GM23338 (cell line): Measurements from ENCODE around the gene CPNE8. TPM values are rescaled to one million over a fixed set of nuclear protein-coding genes. Genes with fewer than 3 reads are reported as not detected.

Source experiments
- ATAC-seq: fragments of 200-7000 bp; cut with Tn5 transposase; 3 replicates; pipeline ENCODE4 v1.9.1; 2020
- DNase-seq: peaks from one replicate; pipeline ENCODE4 v3.0.0-alpha.2; 2015; ENCODE audit warnings: low spot score
- H2AFZ ChIP-seq: fragments of 200-600 bp; sonication (generic); 2 replicates; pipeline ENCODE4 v1.8.0; 2016; ENCODE audit warnings: antibody characterized with exemption, mild to moderate bottlenecking, moderate library complexity
- H3F3A ChIP-seq: fragments of 200-600 bp; sonication (generic); replicated peaks from 2 replicates; pipeline ENCODE4 v1.8.0; 2017; ENCODE audit warnings: antibody characterized with exemption, mixed run types, low read depth
- H3K27ac ChIP-seq: fragments of 200-600 bp; sonication (generic); 2 replicates; pipeline ENCODE4 v1.6.1; 2016; ENCODE audit warnings: low read depth
- H3K27me3 ChIP-seq: fragments of 200-600 bp; sonication (generic); 2 replicates; pipeline ENCODE4 v1.8.0; 2016; ENCODE audit warnings: mild to moderate bottlenecking, mixed run types, moderate library complexity; ENCODE audit not compliant: insufficient read depth
- H3K36me3 ChIP-seq: fragments of 200-600 bp; sonication (generic); 2 replicates; pipeline ENCODE4 v1.8.0; 2016; ENCODE audit warnings: mild to moderate bottlenecking; ENCODE audit not compliant: insufficient read depth
- H3K4me1 ChIP-seq: fragments of 200-600 bp; sonication (generic); 2 replicates; pipeline ENCODE4 v1.8.0; 2016; ENCODE audit warnings: mild to moderate bottlenecking, moderate library complexity; ENCODE audit not compliant: insufficient read depth
- H3K4me2 ChIP-seq: fragments of 200-600 bp; sonication (generic); 2 replicates; pipeline ENCODE4 v1.7.1; 2017; ENCODE audit warnings: mixed run types
- H3K4me3 ChIP-seq: fragments of 200-600 bp; sonication (generic); 2 replicates; pipeline ENCODE4 v1.6.1; 2016; ENCODE audit warnings: mixed run types
- H3K79me2 ChIP-seq: fragments of 200-600 bp; sonication (generic); replicated peaks from 2 replicates; pipeline ENCODE4 v1.8.0; 2017; ENCODE audit warnings: mild to moderate bottlenecking; ENCODE audit not compliant: insufficient read depth
- H3K9me2 ChIP-seq: fragments of 200-600 bp; sonication (generic); 2 replicates; pipeline ENCODE4 v1.8.0; 2017; ENCODE audit not compliant: insufficient read depth
- H4K20me1 ChIP-seq: fragments of 200-600 bp; sonication (generic); replicated peaks from 2 replicates; pipeline ENCODE4 v1.8.0; 2017; ENCODE audit warnings: mild to moderate bottlenecking; ENCODE audit not compliant: insufficient read depth
- H3K27ac Mint-ChIP-seq: 2 replicates; pipeline ENCODE4 v1.8.0; 2020; ENCODE audit warnings: inconsistent platforms, mild to moderate bottlenecking, moderate library complexity, mixed read lengths
- H3K27me3 Mint-ChIP-seq: 3 replicates; pipeline ENCODE4 v1.8.0; 2022; ENCODE audit warnings: low read depth, mild to moderate bottlenecking, moderate library complexity, mixed read lengths, inconsistent platforms; ENCODE audit not compliant: insufficient read depth, poor library complexity
- H3K36me3 Mint-ChIP-seq: 3 replicates; pipeline ENCODE4 v1.8.0; 2021; ENCODE audit warnings: low read depth, mild to moderate bottlenecking, inconsistent platforms, moderate library complexity, mixed read lengths
- H3K4me1 Mint-ChIP-seq: 3 replicates; pipeline ENCODE4 v1.8.0; 2020; ENCODE audit warnings: mild to moderate bottlenecking, inconsistent platforms, mixed read lengths
- H3K4me3 Mint-ChIP-seq: 3 replicates; pipeline ENCODE4 v1.8.0; 2021; ENCODE audit warnings: moderate library complexity, mild to moderate bottlenecking, inconsistent platforms, mixed read lengths
- H3K9me3 Mint-ChIP-seq: 3 replicates; pipeline ENCODE4 v1.8.0; 2020; ENCODE audit warnings: moderate library complexity, mild to moderate bottlenecking, inconsistent platforms, mixed read lengths
- CREB1 ChIP-seq: fragments of 250-450 bp; sonication (Bioruptor Pico); IDR thresholded peaks from 2 replicates; pipeline ENCODE4 v1.5.0; 2020; ENCODE audit warnings: low read depth, mild to moderate bottlenecking, moderate library complexity
- CTCF ChIP-seq, 2 experiments: fragments of 200-600 bp in 1 of 2; sonication (generic) in 1 of 2; conservative IDR thresholded peaks; 2 replicates each; pipeline versions ENCODE4 v1.5.1 to v1.6.1; 2016 to 2017; ENCODE audit warnings: antibody characterized with exemption in 2 of 2, low read depth in 2 of 2, mild to moderate bottlenecking in 2 of 2, moderate library complexity in 1 of 2
- ETS1 ChIP-seq: IDR thresholded peaks from 2 replicates; pipeline ENCODE4 v1.6.1; 2016; ENCODE audit warnings: antibody characterized with exemption
- EZH2 ChIP-seq: fragments of 200-600 bp; sonication (generic); IDR thresholded peaks from one replicate; pipeline ENCODE4 v1.8.0; 2017; ENCODE audit warnings: antibody characterized with exemption, mild to moderate bottlenecking, low read depth; ENCODE audit not compliant: unreplicated experiment
- EZH2phosphoT487 ChIP-seq: fragments of 200-600 bp; sonication (generic); IDR thresholded peaks from one replicate; pipeline ENCODE4 v1.8.1; 2018; ENCODE audit warnings: antibody characterized with exemption; ENCODE audit not compliant: unreplicated experiment
- JUNB ChIP-seq: IDR thresholded peaks from one replicate; pipeline ENCODE4 v1.6.1; 2016; ENCODE audit warnings: antibody characterized with exemption; ENCODE audit not compliant: unreplicated experiment
- NANOG ChIP-seq: IDR thresholded peaks from 2 replicates; pipeline ENCODE4 v1.6.1; 2016; ENCODE audit warnings: antibody characterized with exemption, borderline replicate concordance
- POLR2AphosphoS5 ChIP-seq: IDR thresholded peaks from 2 replicates; pipeline ENCODE4 v1.6.1; 2016; ENCODE audit warnings: antibody characterized with exemption, low read depth
- REST ChIP-seq: IDR thresholded peaks from one replicate; pipeline ENCODE4 v1.6.1; 2018; ENCODE audit warnings: antibody characterized with exemption; ENCODE audit not compliant: unreplicated experiment
- STAT1 ChIP-seq: IDR thresholded peaks from one replicate; pipeline ENCODE4 v1.6.1; 2016; ENCODE audit warnings: antibody characterized with exemption; ENCODE audit not compliant: unreplicated experiment
- ZNF114 ChIP-seq: fragments of 250-450 bp; sonication (Bioruptor Pico); IDR thresholded peaks from 2 replicates; pipeline ENCODE4 v1.5.0; 2020; ENCODE audit warnings: mild to moderate bottlenecking, moderate library complexity
- ZNF331 ChIP-seq: fragments of 250-450 bp; sonication (Bioruptor Pico); IDR thresholded peaks from 2 replicates; pipeline ENCODE4 v1.5.0; 2020; ENCODE audit warnings: low read depth, mild to moderate bottlenecking, moderate library complexity
- ZNF462 ChIP-seq: fragments of 250-450 bp; sonication (Bioruptor Pico); IDR thresholded peaks from 2 replicates; pipeline ENCODE4 v1.5.0; 2020; ENCODE audit warnings: mild to moderate bottlenecking, moderate library complexity
- polyA plus RNA-seq: library from polyadenylated mRNA; unstranded; fragments of >200 nt; fragmentation: Nextera tagmentation; extraction: Ambion mirVana; gene quantifications from 2 replicates; pipeline ENCODE4 v1.2.1, GENCODE V29; 2016
- total RNA-seq: library from RNA; depleted of rRNA; stranded (reverse); fragments of >200 nt; shearing (Covaris generic); gene quantifications from 2 replicates; pipeline ENCODE4 v1.2.3, GENCODE V29; 2014

The CPNE8 gene
- total and polyA plus RNA-seq, 2 experiments from 2014 or later, result 8.7 to 10.1 TPM

GRCh38 chr12:38713294-38713693 lies 192.1 kb downstream of the CPNE8 start:
- DNase-seq (no peak), ATAC-seq (no peak)
- H3K79me2 ChIP-seq, result no peaks in the 10 kb centered on the region
- H3K4me3 ChIP-seq, result no peak overlapping the region
- Mint-ChIP-seq H3K27ac (no peak overlapping the region), H3K4me1 (no peaks in the 10 kb centered on the region), H3K36me3 (no peaks in the 10 kb centered on the region), H3K27me3 (no peaks in the 10 kb centered on the region), H3K4me3 (no peak overlapping the region), H3K9me3 (no peaks in the 10 kb centered on the region; the same call in 2 of the 3 replicates)
- H3K9me2 ChIP-seq, result no peaks in the 10 kb centered on the region
- no peaks in the 10 kb centered on the region for H3F3A ChIP-seq
- no peaks in the 10 kb centered on the region for H4K20me1 ChIP-seq
- no peaks in the 10 kb centered on the region for H3K4me1 ChIP-seq
- H3K4me2 ChIP-seq, result no peak overlapping the region
- no peak overlapping the region for H2AFZ ChIP-seq
- no peak overlapping the region for H3K27ac ChIP-seq
- no peak for TF ChIP-seq CREB1 (CRISPR knock-in tag)
- no peak for TF ChIP-seq ZNF114 (CRISPR knock-in tag)
- no peak for TF ChIP-seq EZH2
- no peak for TF ChIP-seq EZH2phosphoT487
- no peak for TF ChIP-seq ETS1
- no peak for TF ChIP-seq ZNF331 (CRISPR knock-in tag)
- TF ChIP-seq NANOG, result no peak
- no peak for TF ChIP-seq JUNB
- TF ChIP-seq REST, result no peak
- no peak for TF ChIP-seq POLR2AphosphoS5
- no peak for TF ChIP-seq ZNF462
- TF ChIP-seq CTCF (conservative IDR thresholded peaks at IDR 0.05; ENCODE audit: low read depth in 2 of 2), result no peak
- no peak for TF ChIP-seq STAT1
- no peaks in the 10 kb centered on the region for H3K27me3 ChIP-seq
- H3K36me3 ChIP-seq, result no peaks in the 10 kb centered on the region
